Pancreas (tissue), 10 donors: ENCODE data around the gene PIP5K1C. TPM values are rescaled to one million over a fixed set of nuclear protein-coding genes. Genes with fewer than 3 reads are reported as not detected.
A peak's percentile ranks its signal among the peaks of the same experiment; 100 is the strongest.

Experiments used
- ATAC-seq, 4 donors: fragments of 200-7000 bp; cut with Tn5 transposase; one replicate each; pipeline versions ENCODE4 v1.8.0 to v1.9.1; 2020; ENCODE audit warnings: mild to moderate bottlenecking in 4 of 4, moderate library complexity in 4 of 4
- DNase-seq, 6 donors: peaks; one replicate each; pipeline ENCODE4 v3.0.0-alpha.2; 2020
- FAIRE-seq: peaks from 2 replicates; lab custom pipeline; 2012; peaks lifted over from hg19 to GRCh38; lab: Jason Lieb, UNC
- H3K27ac ChIP-seq, 4 donors: fragments of 200-600 bp; sonication (generic); 1 replicate in 3 of 4; 2 replicates in 1 of 4; pipeline versions ENCODE4 v1.5.0 to v1.8.0; 2020
- H3K27me3 ChIP-seq, 4 donors: fragments of 200-600 bp; one replicate each; pipeline ENCODE4 v1.8.0; 2021
- H3K36me3 ChIP-seq, 3 donors: fragments of 200-600 bp; sonication (generic) in 1 of 3; one replicate each; pipeline versions ENCODE4 v1.5.0 to v1.8.0; 2020 to 2021
- H3K4me1 ChIP-seq, 3 donors: fragments of 200-600 bp; one replicate each; pipeline ENCODE4 v1.8.0; 2021
- H3K4me3 ChIP-seq, 4 donors: fragments of 200-600 bp; sonication (generic) in 2 of 4; one replicate each; pipeline versions ENCODE4 v1.5.0 to v1.8.0; 2020 to 2021
- H3K9me3 ChIP-seq, 4 donors: fragments of 200-600 bp; one replicate each; pipeline ENCODE4 v1.8.0; 2021
- WGBS, 2 donors: extraction: QIAGEN DNeasy Blood & Tissue Kit; methylation state at CpG; one replicate each; pipeline ENCODE4 v1.1.7; 2013; 5-methylcytosine and 5-hydroxymethylcytosine counted together
- intact Hi-C, 3 donors: fragments of 100-400 bp; cut with DNase I; formaldehyde crosslinking; loops; one replicate each; pipeline versions ENCODE4 v1.11.1 to v1.14.2; 2022
- polyA plus RNA-seq, 2 donors: library from polyadenylated mRNA; stranded (reverse); fragments of 200-250 nt; gene quantifications; one replicate each; pipeline ENCODE4 v1.2.3, GENCODE V29; 2013
- total RNA-seq, 6 donors: library from RNA; stranded (reverse); fragmentation: NEBNext Ultra II Directional in 4 of 6; extraction: Animal tissue kit (Norgen Biotek cat#: 25700) in 4 of 6; gene quantifications; one replicate each; pipeline versions ENCODE4 v1.2.1 to v1.2.4, GENCODE V29; 2021 to 2023
- TF ChIP-seq, protein P1 (sequence below), 4 donors: fragments of 200-600 bp; sonication (generic) in 3 of 4; IDR thresholded peaks; one replicate each; pipeline versions ENCODE4 v1.5.0 to v1.8.0; 2021; ENCODE audit warnings: antibody characterized with exemption in 4 of 4
- donor health status: healthy with polysubstance abuse.
- donor health status: DM: no; HTN: no; CAD: no; lungs with moderate emphysema.
- donor health status: DM: no; HTN: no; CAD: no.
- donor health status: control.
- donor health status: control.
- donor health status: Bipolar disorder and iron deficiency.
- donor health status: DM: yes; HTN: yes; CAD: no.
- donor health status: DM: no; HTN: no; CAD: no.
- donor health status: DM: no; HTN: no; CAD: no.
- donor health status: DM: yes; HTN: yes; CAD: no.

PIP5K1C gene
- total and polyA plus RNA-seq, 8 donors, result 12.9 to 24.8 (median 14.9) TPM

DNA sequence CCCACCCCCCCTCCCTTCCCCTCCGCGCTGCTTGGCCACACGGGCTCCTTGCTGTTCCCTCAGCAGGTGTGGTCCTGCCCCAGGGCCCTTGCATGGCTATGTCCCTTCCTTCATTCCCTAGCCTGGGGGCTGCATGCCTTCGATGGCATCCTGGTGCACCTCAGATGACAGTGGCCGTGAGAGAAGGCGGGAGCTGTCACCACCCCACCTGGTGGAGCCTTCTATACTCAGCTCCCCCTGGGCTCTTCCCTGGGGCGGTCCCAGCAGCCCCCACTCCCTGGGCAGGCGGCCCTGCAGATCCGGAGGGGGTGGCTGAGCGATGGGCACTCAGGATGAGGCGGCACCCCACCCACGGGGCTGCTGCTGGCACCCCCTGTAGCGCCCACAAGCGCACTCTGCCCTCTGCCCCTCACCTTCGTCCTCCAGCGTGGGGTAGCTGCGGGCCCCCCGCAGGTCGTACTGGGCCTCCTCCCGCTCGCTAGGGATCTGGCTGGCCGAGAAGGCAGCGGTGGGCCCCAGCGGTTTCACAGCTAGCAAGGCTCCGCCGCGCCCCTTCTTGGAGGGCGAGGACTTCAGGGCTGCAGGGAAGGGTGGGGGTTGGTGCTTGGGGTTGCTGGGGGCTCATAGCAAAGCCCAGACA lies 56.5 kb downstream of the PIP5K1C start:
- Histone ChIP-seq H3K27ac (no peak overlapping the region), H3K4me3 (no peak overlapping the region), H3K27me3 (no peaks in the 10 kb centered on the region), H3K9me3 (no peaks in the 10 kb centered on the region), H3K36me3 (peaks cover 0 to 7% (median 0%) of the 10 kb centered on the region in 3 donors), H3K4me1 (no peaks in the 10 kb centered on the region)
- no peak for FAIRE-seq
- peak in 1 of 6 donors; percentile 77 for DNase-seq
- TF ChIP-seq, protein P1, sequence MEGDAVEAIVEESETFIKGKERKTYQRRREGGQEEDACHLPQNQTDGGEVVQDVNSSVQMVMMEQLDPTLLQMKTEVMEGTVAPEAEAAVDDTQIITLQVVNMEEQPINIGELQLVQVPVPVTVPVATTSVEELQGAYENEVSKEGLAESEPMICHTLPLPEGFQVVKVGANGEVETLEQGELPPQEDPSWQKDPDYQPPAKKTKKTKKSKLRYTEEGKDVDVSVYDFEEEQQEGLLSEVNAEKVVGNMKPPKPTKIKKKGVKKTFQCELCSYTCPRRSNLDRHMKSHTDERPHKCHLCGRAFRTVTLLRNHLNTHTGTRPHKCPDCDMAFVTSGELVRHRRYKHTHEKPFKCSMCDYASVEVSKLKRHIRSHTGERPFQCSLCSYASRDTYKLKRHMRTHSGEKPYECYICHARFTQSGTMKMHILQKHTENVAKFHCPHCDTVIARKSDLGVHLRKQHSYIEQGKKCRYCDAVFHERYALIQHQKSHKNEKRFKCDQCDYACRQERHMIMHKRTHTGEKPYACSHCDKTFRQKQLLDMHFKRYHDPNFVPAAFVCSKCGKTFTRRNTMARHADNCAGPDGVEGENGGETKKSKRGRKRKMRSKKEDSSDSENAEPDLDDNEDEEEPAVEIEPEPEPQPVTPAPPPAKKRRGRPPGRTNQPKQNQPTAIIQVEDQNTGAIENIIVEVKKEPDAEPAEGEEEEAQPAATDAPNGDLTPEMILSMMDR (IDR thresholded peaks at IDR 0.05), result no peak
- ATAC-seq, result no peak
- intact Hi-C loops, result no loop called here
- 95 to 97% methylated on average over 25 to 28 of the region's 28 CpGs for WGBS, 2 donors

DNA sequence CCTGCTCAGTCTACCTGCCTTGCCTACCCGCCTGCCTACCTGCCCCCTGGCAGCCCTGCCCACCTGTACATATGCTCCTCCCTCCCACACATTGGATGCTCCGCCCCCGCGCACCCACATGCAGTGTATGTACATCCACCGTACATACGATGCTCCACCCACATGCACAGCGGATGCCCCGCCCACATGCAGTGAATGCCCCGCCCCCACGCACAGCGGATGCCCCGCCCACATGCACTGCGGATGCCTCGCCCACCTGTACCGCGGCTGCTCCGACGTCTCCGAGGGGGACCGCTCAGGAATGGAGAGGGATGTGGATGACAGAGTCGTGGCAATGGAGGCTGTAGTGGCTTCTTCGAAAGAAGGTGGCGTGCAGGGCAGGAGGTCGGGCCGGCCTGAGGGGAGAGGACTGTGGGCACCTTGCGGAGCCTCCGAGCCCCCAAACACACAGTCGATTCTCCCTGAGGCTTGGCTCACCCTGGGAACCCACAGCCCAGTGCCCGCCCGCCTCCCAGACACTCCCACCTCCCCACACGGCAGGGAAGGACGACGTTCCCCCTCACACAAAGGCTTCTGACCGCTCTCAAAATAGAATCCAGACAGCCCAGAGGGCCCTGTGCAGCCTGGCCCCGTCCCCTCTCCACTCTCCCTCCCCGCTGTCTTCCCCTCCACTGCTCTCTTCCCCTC lies 57.1 kb downstream of the PIP5K1C start:
- Histone ChIP-seq H3K27me3 (no peaks in the 10 kb centered on the region), H3K36me3 (peaks cover 0 to 9% (median 0%) of the 10 kb centered on the region in 3 donors), H3K27ac (no peak overlapping the region), H3K9me3 (no peaks in the 10 kb centered on the region), H3K4me1 (no peaks in the 10 kb centered on the region), H3K4me3 (no peak overlapping the region)
- intact Hi-C loops, result no loop called here
- TF ChIP-seq, protein P1 (IDR thresholded peaks at IDR 0.05), result no peak
- DNase-seq, result peak in 1 of 6 donors; percentile 72
- 90 to 92% methylated on average over 32 to 36 of the region's 36 CpGs for WGBS, 2 donors
- no peak for ATAC-seq
- no peak for FAIRE-seq

DNA sequence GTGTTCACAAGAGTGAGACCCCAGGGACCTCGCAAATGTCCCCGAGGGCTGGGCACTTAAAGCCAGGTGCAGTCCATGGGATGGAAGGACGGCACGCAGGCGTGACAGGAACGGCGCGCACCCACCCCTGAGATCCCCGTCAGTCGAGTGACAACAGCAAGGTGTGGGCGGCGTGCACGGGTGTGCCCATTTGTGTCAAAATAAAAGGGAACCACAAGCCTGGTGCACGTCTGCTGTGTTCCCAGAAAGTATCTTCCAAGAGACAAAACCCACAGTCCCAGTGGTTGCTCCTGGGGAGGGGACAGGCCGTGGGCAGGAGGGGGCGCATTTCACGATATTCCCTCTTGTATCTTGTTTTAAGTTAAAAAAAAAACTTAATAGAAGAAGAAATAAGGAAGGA lies 58.0 kb downstream of the PIP5K1C start:
- no peak overlapping the region for H3K4me3 ChIP-seq
- no peaks in the 10 kb centered on the region for H3K9me3 ChIP-seq
- intact Hi-C loops, result no loop called here
- whole genome bisulfite sequencing, 2 donors, result 92 to 93% methylated on average over 17 of the region's 17 CpGs
- DNase-seq (peak in 1 of 6 donors; percentile 44), FAIRE-seq (no peak), ATAC-seq (no peak)
- TF ChIP-seq, protein P1 (IDR thresholded peaks at IDR 0.05), result no peak
- peaks cover 0 to 9% (median 0%) of the 10 kb centered on the region in 3 donors for H3K36me3 ChIP-seq
- no peak overlapping the region for H3K27ac ChIP-seq
- H3K27me3 ChIP-seq, result no peaks in the 10 kb centered on the region
- no peaks in the 10 kb centered on the region for H3K4me1 ChIP-seq

DNA sequence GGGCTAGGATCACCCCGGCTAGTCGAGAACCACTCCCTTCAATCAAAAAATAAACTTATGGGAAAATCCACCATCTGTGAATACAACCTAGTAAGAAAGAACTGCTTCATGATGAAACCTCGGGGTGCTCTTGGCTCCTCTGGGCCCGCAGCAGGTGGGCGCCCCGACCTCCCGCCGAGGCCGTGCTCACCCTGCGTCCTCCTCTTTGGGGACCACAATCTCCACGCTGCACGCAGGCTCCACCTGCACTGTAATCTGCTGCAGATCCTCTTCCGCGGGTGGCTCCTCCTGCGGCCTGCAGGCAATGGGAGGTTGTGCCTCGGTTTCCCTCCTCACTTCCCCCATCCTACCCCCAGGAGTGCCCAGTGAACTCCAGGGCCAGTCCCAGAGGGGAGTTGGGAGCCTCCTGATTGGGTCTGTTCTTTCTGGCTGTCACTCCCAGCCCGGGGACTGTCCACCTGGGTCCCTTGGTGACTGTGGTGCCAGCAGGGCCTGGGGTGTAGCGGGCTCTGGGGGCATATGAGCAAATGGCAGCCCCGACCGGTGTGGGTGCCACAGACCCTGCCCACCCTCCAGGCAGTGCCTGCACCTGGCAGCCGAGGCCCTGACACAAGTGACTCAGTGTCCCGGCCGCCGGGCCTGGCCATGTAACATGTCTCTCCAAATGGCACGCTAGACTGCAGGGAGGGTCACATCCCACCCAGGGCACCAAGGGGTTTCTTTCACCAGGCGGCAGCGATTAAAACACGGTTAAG lies 58.6 kb downstream of the PIP5K1C start:
- peaks cover 0 to 9% (median 0%) of the 10 kb centered on the region in 3 donors for H3K36me3 ChIP-seq

More for the DNA sequence above, 58.6 kb downstream of the PIP5K1C start:
- TF ChIP-seq, protein P1 (IDR thresholded peaks at IDR 0.05), result no peak
- no peaks in the 10 kb centered on the region for H3K9me3 ChIP-seq
- whole genome bisulfite sequencing, 2 donors, result 93 to 97% methylated on average over 22 to 28 of the region's 28 CpGs
- no peaks in the 10 kb centered on the region for H3K4me1 ChIP-seq
- FAIRE-seq (no peak), DNase-seq (peak in 1 of 6 donors; percentile 57), ATAC-seq (no peak)
- intact Hi-C loops, result no loop called here
- H3K27me3 ChIP-seq, result no peaks in the 10 kb centered on the region
- H3K27ac ChIP-seq, result no peak overlapping the region
- no peak overlapping the region for H3K4me3 ChIP-seq
